ENCODE measurements around the gene ADGRG1. TPM values are rescaled to one million over a fixed set of nuclear protein-coding genes. Genes with fewer than 3 reads are reported as not detected.
"Not testable (repeated sequence)": the region's sequence is repeated elsewhere in the genome, so short reads cannot be mapped to it uniquely, and the experiment has no call there.

Gene ADGRG1
- total and polyA plus RNA-seq, 5 donors: 10.2 to 24.1 (median 16.2) TPM

GRCh38 chr16:57711346-57711745 lies 82.9 kb downstream of the ADGRG1 start:
- intact Hi-C loops (cut with DNase I): no loop called here
- H3K27ac ChIP-seq (ENCODE audit: low read length): no peak overlapping the region
- no peaks in the 10 kb centered on the region for H3K27me3 ChIP-seq (ENCODE audit: control insufficient read depth, insufficient read depth)
- no peak for DNase-seq
- WGBS: 80% methylated on average over 5 of the region's 5 CpGs
- no peaks in the 10 kb centered on the region for H3K4me1 ChIP-seq (ENCODE audit: control insufficient read depth, insufficient read depth, low read length)
- ATAC-seq: no peak
- no peaks in the 10 kb centered on the region for H3K9me3 ChIP-seq (ENCODE audit: control insufficient read depth, low read length)
- no peak overlapping the region for H3K4me3 ChIP-seq (ENCODE audit: low read length)

GRCh38 chr16:57711993-57712392 lies 83.6 kb downstream of the ADGRG1 start:
- H3K9me3 ChIP-seq (ENCODE audit: control insufficient read depth, low read length): no peaks in the 10 kb centered on the region
- DNase-seq (no peak), ATAC-seq (no peak)
- no peaks in the 10 kb centered on the region for H3K4me1 ChIP-seq (ENCODE audit: control insufficient read depth, insufficient read depth, low read length)
- H3K4me3 ChIP-seq (ENCODE audit: low read length): no peak overlapping the region
- no peaks in the 10 kb centered on the region for H3K27me3 ChIP-seq (ENCODE audit: control insufficient read depth, insufficient read depth)
- no peak overlapping the region for H3K27ac ChIP-seq (ENCODE audit: low read length)
- 92% methylated on average over 3 of the region's 3 CpGs for WGBS
- intact Hi-C loops (cut with DNase I): no loop called here

GRCh38 chr16:57712569-57712968 lies 84.1 kb downstream of the ADGRG1 start:
- 68% methylated on average over 6 of the region's 6 CpGs for WGBS
- H3K4me3 ChIP-seq (ENCODE audit: low read length); DNase-seq; H3K27me3 ChIP-seq (ENCODE audit: control insufficient read depth, insufficient read depth); H3K4me1 ChIP-seq (ENCODE audit: control insufficient read depth, insufficient read depth, low read length); H3K9me3 ChIP-seq (ENCODE audit: control insufficient read depth, low read length); ATAC-seq; H3K27ac ChIP-seq (ENCODE audit: low read length); intact Hi-C loops (cut with DNase I): not testable (repeated sequence)

GRCh38 chr16:57713596-57713995 lies 85.2 kb downstream of the ADGRG1 start:
- ATAC-seq (no peak), DNase-seq (no peak)
- no peaks in the 10 kb centered on the region for H3K9me3 ChIP-seq (ENCODE audit: control insufficient read depth, low read length)
- 80% methylated on average over 8 of the region's 8 CpGs for WGBS
- H3K27me3 ChIP-seq (ENCODE audit: control insufficient read depth, insufficient read depth): no peaks in the 10 kb centered on the region
- intact Hi-C loops (cut with DNase I): no loop called here
- no peak overlapping the region for H3K4me3 ChIP-seq (ENCODE audit: low read length)
- H3K4me1 ChIP-seq (ENCODE audit: control insufficient read depth, insufficient read depth, low read length): no peaks in the 10 kb centered on the region
- H3K27ac ChIP-seq (ENCODE audit: low read length): no peak overlapping the region

- DNase-seq (no peak), ATAC-seq (no peak)
- 75% methylated on average over 6 of the region's 6 CpGs for WGBS
- H3K9me3 ChIP-seq (ENCODE audit: control insufficient read depth, low read length): no peaks in the 10 kb centered on the region
- no peaks in the 10 kb centered on the region for H3K27me3 ChIP-seq (ENCODE audit: control insufficient read depth, insufficient read depth)
- H3K27ac ChIP-seq (ENCODE audit: low read length): no peak overlapping the region
- H3K4me1 ChIP-seq (ENCODE audit: control insufficient read depth, insufficient read depth, low read length): no peaks in the 10 kb centered on the region
- intact Hi-C loops (cut with DNase I): no loop called here
- no peak overlapping the region for H3K4me3 ChIP-seq (ENCODE audit: low read length)
Observed at GRCh38 chr16:57714047-57714446, 85.6 kb downstream of the ADGRG1 start.

Other genes with a start within 250 kb of the ADGRG1 start
- gene CCL17, start 223.9 kb upstream of the ADGRG1 start, total RNA-seq: not detected
- gene CCL17, start 223.9 kb upstream of the ADGRG1 start, polyA plus RNA-seq: not detected
- 10 to 100 TPM; 40.2 to 63.2 (median 55.5) TPM for gene CIAPIN1, start 181.2 kb upstream of the ADGRG1 start, total RNA-seq
- gene CIAPIN1, start 181.2 kb upstream of the ADGRG1 start, polyA plus RNA-seq: 32.1 TPM
- 100 to 1,000 TPM in 3 of 4 donors, 10 to 100 TPM in 1; 91.8 to 142 (median 134) TPM for gene COQ9, start 181.2 kb upstream of the ADGRG1 start, total RNA-seq
- 206 TPM for gene COQ9, start 181.2 kb upstream of the ADGRG1 start, polyA plus RNA-seq
- 10 to 100 TPM; 36.9 to 47.7 (median 42.0) TPM for gene POLR2C, start 166.0 kb upstream of the ADGRG1 start, total RNA-seq
- 36.8 TPM for gene POLR2C, start 166.0 kb upstream of the ADGRG1 start, polyA plus RNA-seq
- gene DOK4, start 142.1 kb upstream of the ADGRG1 start, total RNA-seq: 10 to 100 TPM; 15.1 to 19.4 (median 16.5) TPM
- 12.2 TPM for gene DOK4, start 142.1 kb upstream of the ADGRG1 start, polyA plus RNA-seq
- gene CCDC102A, start 92.1 kb upstream of the ADGRG1 start, total RNA-seq: 10 to 100 TPM in 3 of 4 donors, 1 to 10 TPM in 1; 7.6 to 15.4 (median 11.0) TPM
- gene CCDC102A, start 92.1 kb upstream of the ADGRG1 start, polyA plus RNA-seq: 9.0 TPM
- under 1 TPM in 2 of 4 donors, not detected in 2; 0.11 to 0.29 TPM for gene ADGRG5, start 86.0 kb upstream of the ADGRG1 start, total RNA-seq
- gene ADGRG5, start 86.0 kb upstream of the ADGRG1 start, polyA plus RNA-seq: 0.02 TPM
- gene ADGRG3, start 39.7 kb downstream of the ADGRG1 start, total RNA-seq: under 1 TPM; 0.11 to 0.66 (median 0.19) TPM
- gene ADGRG3, start 39.7 kb downstream of the ADGRG1 start, polyA plus RNA-seq: 0.11 TPM
- gene DRC7, start 66.2 kb downstream of the ADGRG1 start, total RNA-seq: not detected
- not detected for gene DRC7, start 66.2 kb downstream of the ADGRG1 start, polyA plus RNA-seq
- 10 to 100 TPM in 3 of 4 donors, 1 to 10 TPM in 1; 8.4 to 16.3 (median 12.3) TPM for gene KATNB1, start 107.1 kb downstream of the ADGRG1 start, total RNA-seq
- gene KATNB1, start 107.1 kb downstream of the ADGRG1 start, polyA plus RNA-seq: 10.2 TPM
- 10 to 100 TPM; 45.8 to 67.5 (median 50.0) TPM for gene KIFC3, start 173.9 kb downstream of the ADGRG1 start, total RNA-seq
- gene KIFC3, start 173.9 kb downstream of the ADGRG1 start, polyA plus RNA-seq: 39.9 TPM